ENCODE results near the gene TRPC1.

TRPC1 gene

GRCh38 chr3:142768338-142768737 is 44.5 kb downstream of the TRPC1 start:
- DNase-seq = no peak

GRCh38 chr3:142777927-142778326 is 54.1 kb downstream of the TRPC1 start:
- no peak for DNase-seq

- DNase-seq = no peak
These were observed 54.7 kb downstream of the TRPC1 start for GRCh38 chr3:142778541-142778940.

GRCh38 chr3:142779591-142779990 is 55.8 kb downstream of the TRPC1 start:
- DNase-seq = no peak

GRCh38 chr3:142782616-142783015 is 58.8 kb downstream of the TRPC1 start:
- no peak for DNase-seq

GRCh38 chr3:142784228-142784627 is 60.4 kb downstream of the TRPC1 start:
- no peak for DNase-seq

- no peak for DNase-seq
These were observed 62.2 kb downstream of the TRPC1 start for GRCh38 chr3:142785996-142786395.

GRCh38 chr3:142787719-142788118 is 63.9 kb downstream of the TRPC1 start:
- DNase-seq = no peak

GRCh38 chr3:142794508-142794907 is 70.7 kb downstream of the TRPC1 start:
- no peak for DNase-seq

GRCh38 chr3:142795332-142795731 is 71.5 kb downstream of the TRPC1 start:
- no peak for DNase-seq

GRCh38 chr3:142796823-142797222 is 73.0 kb downstream of the TRPC1 start:
- no peak for DNase-seq

- DNase-seq = no peak
These were observed 77.9 kb downstream of the TRPC1 start for GRCh38 chr3:142801746-142802145.

GRCh38 chr3:142802891-142803290 is 79.1 kb downstream of the TRPC1 start:
- DNase-seq = no peak

GRCh38 chr3:142808103-142808917 is 84.5 kb downstream of the TRPC1 start:
- DNase-seq = no peak

- no peak for DNase-seq
These were observed 85.4 kb downstream of the TRPC1 start for GRCh38 chr3:142809259-142809658.

GRCh38 chr3:142815803-142816202 is 92.0 kb downstream of the TRPC1 start:
- no peak for DNase-seq

GRCh38 chr3:142817356-142817755 is 93.5 kb downstream of the TRPC1 start:
- no peak for DNase-seq

- no peak for DNase-seq
These were observed 94.1 kb downstream of the TRPC1 start for GRCh38 chr3:142817897-142818296.

- DNase-seq = no peak
These were observed 94.8 kb downstream of the TRPC1 start for GRCh38 chr3:142818651-142819050.

GRCh38 chr3:142819179-142819578 is 95.3 kb downstream of the TRPC1 start:
- DNase-seq = no peak

- DNase-seq = peak; percentile 58 to 90
These were observed 105.0 kb downstream of the TRPC1 start for GRCh38 chr3:142828703-142829305.

- DNase-seq = no peak
These were observed 113.7 kb downstream of the TRPC1 start for GRCh38 chr3:142837526-142837925.

GRCh38 chr3:142839831-142840230 is 116.0 kb downstream of the TRPC1 start:
- no peak for DNase-seq

GRCh38 chr3:142844339-142844977 is 120.6 kb downstream of the TRPC1 start:
- peak; percentile 24 to 70 for DNase-seq

Measured in NCI-H526 (cell line).